Measurements from ENCODE around the gene OTOS. TPM values are rescaled to one million over a fixed set of nuclear protein-coding genes. Genes with fewer than 3 reads are reported as not detected.

Gene OTOS
- total RNA-seq, 1 donor from 2014 or later = not detected

DNA sequence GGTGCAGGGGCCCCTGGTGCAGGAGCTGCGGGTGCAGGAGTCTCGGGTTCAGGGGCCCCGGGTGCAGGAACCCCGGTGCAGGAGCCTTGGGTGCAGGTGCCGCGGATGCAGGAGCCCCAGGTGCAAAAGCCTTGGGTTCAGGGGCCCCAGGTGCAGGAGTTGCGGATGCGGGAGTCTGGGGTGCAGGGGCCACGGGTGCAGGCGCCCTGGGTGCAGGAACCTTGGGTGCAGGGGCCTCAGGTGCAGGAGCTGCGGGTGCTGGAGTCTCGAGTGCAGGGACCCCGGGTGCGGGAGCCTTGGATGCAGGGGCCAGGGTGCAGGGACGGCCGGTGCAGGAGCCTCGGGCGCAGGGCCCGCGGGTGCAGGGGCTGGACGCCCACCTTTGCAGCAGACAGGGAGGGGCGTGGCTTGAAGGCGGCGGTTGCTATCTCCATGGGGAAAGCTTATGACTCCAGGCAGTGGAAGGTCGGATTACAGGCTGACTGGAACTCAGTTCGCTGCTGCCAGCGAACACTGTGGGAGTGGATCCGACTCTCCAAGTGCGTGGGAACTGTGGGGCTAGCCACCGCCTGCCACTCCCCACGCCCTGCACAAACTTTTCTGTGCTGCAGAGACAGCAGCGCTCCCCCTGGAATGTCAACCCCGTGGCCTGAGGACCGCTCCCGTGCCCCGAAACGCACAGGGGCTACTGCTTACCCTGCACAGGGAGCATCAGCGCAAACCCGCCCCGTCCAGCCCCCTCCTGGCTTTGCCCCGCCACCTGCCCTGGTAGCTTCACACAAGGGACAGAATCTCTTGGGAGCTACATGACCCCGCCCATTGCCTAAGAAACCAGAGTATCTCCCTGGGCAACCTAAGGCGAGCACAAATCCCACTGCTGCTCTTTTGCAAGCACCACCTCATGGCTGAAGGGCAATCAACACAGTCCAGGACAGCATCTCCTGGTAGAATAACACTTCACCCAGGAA lies 44.6 kb downstream of the OTOS start:
- DNase-seq (ENCODE audit: missing footprints) = no peak
- no peak for ATAC-seq
- intact Hi-C loops (cut with DNase I) = no loop called here

DNA sequence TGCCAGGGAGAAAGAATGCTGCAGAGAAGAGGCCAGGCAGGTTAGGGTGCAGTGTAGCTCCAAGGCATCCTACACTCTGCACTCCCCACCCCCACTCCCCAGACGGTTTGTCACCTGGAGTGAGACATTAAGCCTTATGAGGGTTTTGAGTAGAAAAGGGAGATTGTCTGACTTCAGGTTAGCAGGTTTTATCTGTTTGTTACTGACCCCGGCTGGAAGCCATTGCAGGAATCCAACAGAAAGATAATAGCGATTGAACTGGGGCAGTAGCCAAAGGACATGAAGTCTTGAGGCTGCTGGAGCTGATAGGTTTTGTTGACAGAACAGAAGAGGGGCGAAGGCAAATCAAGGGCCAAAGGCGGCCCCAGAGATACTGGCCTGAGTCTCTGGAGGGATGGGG lies 51.2 kb downstream of the OTOS start:
- ATAC-seq (no peak), DNase-seq (ENCODE audit: missing footprints) (no peak)
- intact Hi-C loops (cut with DNase I) = no loop called here

Other genes starting within 250 kb of the OTOS start
- 422 TPM for gene NDUFA10, start 115.3 kb downstream of the OTOS start, total RNA-seq
- gene OR6B2, start 110.2 kb downstream of the OTOS start, total RNA-seq = not detected
- not detected for gene OR6B3, start 87.1 kb downstream of the OTOS start, total RNA-seq
- 220 TPM for gene COPS9, start 4.4 kb downstream of the OTOS start, total RNA-seq